ENCODE data around the gene SEPHS2. TPM values are rescaled to one million over a fixed set of nuclear protein-coding genes. Genes with fewer than 3 reads are reported as not detected.
A peak's percentile ranks its signal among the peaks of the same experiment; 100 is the strongest.

Gene SEPHS2
- total RNA-seq, 1 donor from 2014 or later = 43.2 TPM

DNA sequence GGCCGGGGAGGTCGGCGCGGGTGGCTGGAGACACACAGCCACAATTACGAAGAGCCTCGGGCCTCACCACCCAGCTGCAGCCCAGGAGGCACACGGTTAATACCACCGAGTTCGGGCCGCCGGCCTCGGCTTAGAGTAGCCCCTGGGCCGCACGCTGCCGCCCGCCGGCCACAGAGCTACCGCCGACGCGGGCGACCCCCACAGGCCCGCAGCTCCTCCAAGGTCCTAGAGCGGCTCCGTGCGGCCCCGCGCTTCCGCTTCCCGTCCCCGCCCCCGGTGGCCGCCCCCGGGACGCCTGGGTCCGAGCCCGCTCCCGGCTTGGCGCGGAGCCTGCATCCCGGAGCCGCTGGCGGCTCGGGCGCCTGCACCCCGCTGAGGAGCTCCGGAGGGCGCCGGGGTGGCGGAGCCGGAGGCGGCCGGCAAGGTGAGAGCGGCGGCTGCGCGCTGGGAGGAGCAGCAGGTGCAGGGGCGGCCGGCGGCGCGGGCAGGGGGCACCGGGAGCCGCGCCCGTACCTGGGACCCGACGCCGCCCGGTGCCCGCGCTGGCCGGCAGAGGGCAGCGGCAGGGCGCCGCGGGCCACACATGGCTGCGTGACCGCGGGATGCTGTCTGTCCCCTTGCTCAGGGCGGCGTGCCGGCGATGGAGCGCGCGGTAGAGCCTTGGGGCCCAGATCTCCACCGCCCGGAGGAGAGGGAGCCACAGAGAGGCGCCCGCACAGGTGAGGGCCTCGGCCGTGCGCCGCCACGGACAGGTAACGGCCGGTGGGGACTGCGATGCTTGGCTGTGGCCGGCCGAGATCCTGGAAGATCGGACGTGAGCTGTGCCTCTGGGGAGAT lies 50.3 kb downstream of the SEPHS2 start, which contains the start of gene ZNF48:
TSS of gene ZNF48 (plus strand) at position 266 of the 837 bp plus-strand sequence. CDS start at position 641, 375 bp downstream.
- H3K36me3 Mint-ChIP-seq (ENCODE audit: unreplicated experiment) = peaks cover 5% of the 10 kb centered on the region
- peak within 1 kb of the TSS; percentile 100 for H3K27ac Mint-ChIP-seq (ENCODE audit: unreplicated experiment)
- peak within 1 kb of the TSS; percentile 99 for H3K4me3 Mint-ChIP-seq (ENCODE audit: unreplicated experiment)
- H3K4me1 Mint-ChIP-seq (ENCODE audit: low read depth, unreplicated experiment) = peaks cover 30% of the 10 kb centered on the region
- DNase-seq = peak; percentile 87
- peaks cover 17% of the 10 kb centered on the region for H3K9me3 Mint-ChIP-seq (ENCODE audit: unreplicated experiment)
- peak; percentile 18 for TF ChIP-seq CTCF (IDR thresholded peaks at IDR 0.05; ENCODE audit: partially characterized antibody, unreplicated experiment)
- H3K27me3 Mint-ChIP-seq (ENCODE audit: unreplicated experiment) = peaks cover 19% of the 10 kb centered on the region

- no peak for DNase-seq
- H3K4me3 Mint-ChIP-seq (ENCODE audit: unreplicated experiment) = peak overlapping the region; percentile 99
- peaks cover 26% of the 10 kb centered on the region for H3K4me1 Mint-ChIP-seq (ENCODE audit: low read depth, unreplicated experiment)
- no peak for TF ChIP-seq CTCF (IDR thresholded peaks at IDR 0.05; ENCODE audit: partially characterized antibody, unreplicated experiment)
- H3K27ac Mint-ChIP-seq (ENCODE audit: unreplicated experiment) = peak overlapping the region; percentile 100
- H3K27me3 Mint-ChIP-seq (ENCODE audit: unreplicated experiment) = peaks cover 19% of the 10 kb centered on the region
- H3K9me3 Mint-ChIP-seq (ENCODE audit: unreplicated experiment) = peaks cover 13% of the 10 kb centered on the region
- H3K36me3 Mint-ChIP-seq (ENCODE audit: unreplicated experiment) = peaks cover 5% of the 10 kb centered on the region
These were observed 51.0 kb downstream of the SEPHS2 start for GRCh38 chr16:30394592-30395154.

Other genes with a start within 250 kb of the SEPHS2 start
- 15.8 TPM for gene SULT1A3, start 246.6 kb downstream of the SEPHS2 start, total RNA-seq (ENCODE audit: unreplicated experiment)
- 27.5 TPM for gene NPIPB13, start 197.4 kb downstream of the SEPHS2 start, total RNA-seq (ENCODE audit: unreplicated experiment)
- 77.8 TPM for gene CD2BP2, start 90.6 kb downstream of the SEPHS2 start, total RNA-seq (ENCODE audit: unreplicated experiment)
- gene TBC1D10B, start 75.4 kb downstream of the SEPHS2 start, total RNA-seq (ENCODE audit: unreplicated experiment) = 85.2 TPM
- gene MYL11, start 71.1 kb downstream of the SEPHS2 start, total RNA-seq (ENCODE audit: unreplicated experiment) = not detected
- 2.9 TPM for gene SEPTIN1, start 63.3 kb downstream of the SEPHS2 start, total RNA-seq (ENCODE audit: unreplicated experiment)
- 74.7 TPM for gene ZNF48, start 50.5 kb downstream of the SEPHS2 start, total RNA-seq (ENCODE audit: unreplicated experiment)
- 7.8 TPM for gene ZNF771, start 38.3 kb downstream of the SEPHS2 start, total RNA-seq (ENCODE audit: unreplicated experiment)
- gene DCTPP1, start 15.8 kb downstream of the SEPHS2 start, total RNA-seq (ENCODE audit: unreplicated experiment) = 37.6 TPM
- not detected for gene ITGAL, start 26.9 kb upstream of the SEPHS2 start, total RNA-seq (ENCODE audit: unreplicated experiment)
- 45.6 TPM for gene ZNF768, start 80.7 kb upstream of the SEPHS2 start, total RNA-seq (ENCODE audit: unreplicated experiment)
- 15.1 TPM for gene ZNF747, start 89.0 kb upstream of the SEPHS2 start, total RNA-seq (ENCODE audit: unreplicated experiment)
- gene ZNF764, start 112.5 kb upstream of the SEPHS2 start, total RNA-seq (ENCODE audit: unreplicated experiment) = 39.0 TPM
- gene ZNF688, start 125.8 kb upstream of the SEPHS2 start, total RNA-seq (ENCODE audit: unreplicated experiment) = 18.7 TPM
- gene ZNF785, start 139.8 kb upstream of the SEPHS2 start, total RNA-seq (ENCODE audit: unreplicated experiment) = 58.4 TPM
- gene ZNF689, start 164.5 kb upstream of the SEPHS2 start, total RNA-seq (ENCODE audit: unreplicated experiment) = 14.6 TPM
- 79.6 TPM for gene PRR14, start 205.1 kb upstream of the SEPHS2 start, total RNA-seq (ENCODE audit: unreplicated experiment)
- gene FBRS, start 212.6 kb upstream of the SEPHS2 start, total RNA-seq (ENCODE audit: unreplicated experiment) = 66.7 TPM